HPDE6-E6E7 (cell line): ENCODE results near the gene ONECUT3.
"Not testable (repeated sequence)": the region's sequence is repeated elsewhere in the genome, so short reads cannot be mapped to it uniquely, and the experiment has no call there.

ENCODE experiments used
- DNase-seq: peaks from one replicate; pipeline ENCODE4 v3.0.0; 2011; ENCODE audit warnings: missing footprints; ENCODE audit errors: extremely low spot score

Gene ONECUT3

GRCh38 chr19:1755467-1756171, 2.3 kb downstream of the ONECUT3 start:
- DNase-seq = no peak

DNA sequence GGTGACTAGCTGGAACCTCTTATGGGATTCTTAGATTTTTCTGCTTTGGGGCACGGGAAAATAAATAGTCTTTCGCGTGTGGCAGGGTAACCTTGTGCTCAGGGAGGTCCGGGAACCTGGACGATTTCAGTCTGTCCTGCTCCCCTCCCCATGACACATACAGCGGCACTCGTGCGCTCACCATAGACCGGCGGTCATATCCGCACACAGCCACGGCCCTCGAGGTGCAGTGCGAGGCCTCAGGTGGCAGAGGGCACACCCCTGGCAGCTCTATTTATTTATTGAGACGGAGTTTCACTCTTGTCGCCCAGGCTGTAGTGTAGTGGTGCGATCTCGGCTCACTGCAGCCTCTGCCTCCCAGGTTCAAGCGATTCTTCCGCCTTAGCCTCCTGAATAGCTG, 3.0 kb downstream of the ONECUT3 start:
- DNase-seq = no peak

GRCh38 chr19:1756705-1757465, 3.6 kb downstream of the ONECUT3 start:
- DNase-seq = no peak

- no peak for DNase-seq
These were observed 4.3 kb downstream of the ONECUT3 start for GRCh38 chr19:1757468-1758230.

- no peak for DNase-seq
These were observed 4.9 kb downstream of the ONECUT3 start for GRCh38 chr19:1758231-1758577.

GRCh38 chr19:1758959-1759903, 5.9 kb downstream of the ONECUT3 start:
- DNase-seq = no peak

GRCh38 chr19:1760020-1760419, 6.7 kb downstream of the ONECUT3 start:
- no peak for DNase-seq

GRCh38 chr19:1760786-1761527, 7.7 kb downstream of the ONECUT3 start:
- not testable (repeated sequence) for DNase-seq

- DNase-seq = no peak
These were observed 8.4 kb downstream of the ONECUT3 start for GRCh38 chr19:1761528-1762242.

DNA sequence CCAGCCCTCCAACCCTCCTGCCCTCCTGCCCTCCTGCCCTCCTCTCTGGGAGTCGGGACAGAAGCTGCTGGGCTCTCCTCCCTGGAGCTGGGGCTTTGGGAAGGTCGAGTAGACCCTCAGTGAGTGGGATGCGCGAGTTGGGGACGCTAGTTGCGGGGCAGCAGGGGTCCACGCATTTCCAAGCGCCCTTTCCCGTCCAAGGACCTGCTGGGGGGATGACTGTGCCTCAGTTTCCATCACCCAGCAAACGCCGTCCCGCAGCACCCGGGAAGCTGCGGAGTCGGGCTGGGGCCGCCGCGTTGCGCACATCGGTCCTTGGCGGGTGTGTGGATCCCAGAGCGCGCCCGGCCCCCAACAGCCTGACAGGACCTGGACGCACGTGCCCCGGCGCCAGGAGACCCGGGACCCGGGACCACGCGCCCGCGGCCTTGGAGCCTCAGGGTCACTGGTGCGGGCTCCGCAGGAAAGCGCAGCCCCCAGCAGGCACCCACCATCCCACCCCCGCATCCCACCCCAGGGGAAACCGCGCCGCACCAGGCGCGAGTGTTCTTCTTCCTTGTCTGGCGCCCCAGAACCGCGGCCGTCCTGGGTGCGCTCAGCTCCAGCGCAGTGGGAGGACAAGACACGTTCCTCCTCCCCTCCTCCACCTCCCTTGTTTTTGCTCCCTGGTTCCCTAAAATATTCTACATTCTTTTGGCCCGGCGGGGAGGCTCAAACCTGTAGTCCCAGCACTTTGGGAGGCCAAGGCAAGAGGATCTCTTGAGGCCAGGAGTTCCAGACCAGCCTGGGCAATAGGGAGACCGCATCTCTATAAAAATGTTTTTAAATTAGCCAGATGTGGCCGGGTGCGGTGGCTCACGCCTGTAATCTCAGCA, 9.2 kb downstream of the ONECUT3 start:
- no peak for DNase-seq

DNA sequence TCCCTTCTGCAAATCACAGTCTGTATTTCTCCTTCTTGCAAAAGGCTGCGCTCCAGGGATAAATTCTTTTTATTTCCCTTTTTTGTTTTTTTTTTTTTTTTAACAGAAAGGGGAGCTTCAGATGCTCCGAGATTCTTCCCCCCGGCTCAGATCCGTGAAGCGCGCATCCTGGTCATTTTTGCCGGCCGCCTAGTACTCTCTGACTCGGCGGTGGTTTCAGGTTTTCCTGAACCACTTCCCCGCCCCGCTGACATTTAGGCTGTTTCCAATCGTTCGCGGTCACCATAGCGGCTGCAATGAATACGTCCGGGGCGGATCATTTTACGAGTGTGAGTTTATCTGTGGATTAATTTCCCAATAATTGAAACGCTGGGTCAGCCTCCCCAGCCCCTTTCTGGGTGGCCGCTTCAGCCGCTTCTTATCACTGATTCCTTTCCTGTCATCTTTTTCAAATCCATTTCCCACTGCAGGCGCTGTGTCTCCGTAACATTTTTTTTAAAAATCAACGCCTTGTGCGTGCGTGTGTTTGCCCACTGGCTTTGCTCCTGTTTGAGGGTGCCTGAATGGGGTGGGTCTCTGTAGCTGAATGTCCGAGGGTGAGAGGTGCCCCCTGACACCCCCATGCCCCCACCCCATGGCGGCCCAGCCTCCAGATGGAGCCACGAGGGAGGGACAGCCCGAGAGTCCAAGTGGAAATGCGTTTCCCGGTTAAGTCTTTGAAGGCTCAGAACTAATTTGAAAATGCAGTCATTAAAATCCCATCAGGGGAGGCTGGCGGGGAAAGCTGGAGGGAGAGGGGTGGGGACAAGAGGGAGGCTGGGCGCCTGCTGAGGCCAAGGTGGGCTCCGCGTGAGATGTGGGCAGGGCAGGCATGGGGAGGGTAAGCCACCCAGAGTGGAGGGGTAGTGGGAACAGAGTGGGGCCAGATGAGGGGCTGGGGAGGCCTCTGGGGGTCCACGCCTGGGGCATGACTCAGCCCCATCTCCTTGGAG, 10.6 kb downstream of the ONECUT3 start:
- DNase-seq = no peak

DNA sequence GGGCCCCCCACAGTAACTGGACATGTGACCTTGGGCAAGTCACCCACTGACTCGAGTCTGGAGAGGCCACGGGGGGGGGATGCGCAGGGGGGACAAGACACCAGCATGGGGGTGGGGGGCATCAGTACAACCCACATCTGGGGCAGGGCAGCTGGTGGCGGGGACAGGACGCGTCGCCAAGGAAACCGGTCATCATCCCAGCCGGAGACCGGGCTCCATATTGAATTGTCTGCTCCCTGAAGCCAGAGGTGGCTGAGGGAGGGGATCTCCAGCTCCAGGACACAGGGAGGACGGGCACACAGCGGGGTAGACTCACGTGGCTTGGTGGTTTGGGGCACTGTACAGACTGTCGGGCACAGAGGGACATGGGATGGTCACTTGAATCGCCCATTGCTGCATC, 11.4 kb downstream of the ONECUT3 start:
- no peak for DNase-seq

DNA sequence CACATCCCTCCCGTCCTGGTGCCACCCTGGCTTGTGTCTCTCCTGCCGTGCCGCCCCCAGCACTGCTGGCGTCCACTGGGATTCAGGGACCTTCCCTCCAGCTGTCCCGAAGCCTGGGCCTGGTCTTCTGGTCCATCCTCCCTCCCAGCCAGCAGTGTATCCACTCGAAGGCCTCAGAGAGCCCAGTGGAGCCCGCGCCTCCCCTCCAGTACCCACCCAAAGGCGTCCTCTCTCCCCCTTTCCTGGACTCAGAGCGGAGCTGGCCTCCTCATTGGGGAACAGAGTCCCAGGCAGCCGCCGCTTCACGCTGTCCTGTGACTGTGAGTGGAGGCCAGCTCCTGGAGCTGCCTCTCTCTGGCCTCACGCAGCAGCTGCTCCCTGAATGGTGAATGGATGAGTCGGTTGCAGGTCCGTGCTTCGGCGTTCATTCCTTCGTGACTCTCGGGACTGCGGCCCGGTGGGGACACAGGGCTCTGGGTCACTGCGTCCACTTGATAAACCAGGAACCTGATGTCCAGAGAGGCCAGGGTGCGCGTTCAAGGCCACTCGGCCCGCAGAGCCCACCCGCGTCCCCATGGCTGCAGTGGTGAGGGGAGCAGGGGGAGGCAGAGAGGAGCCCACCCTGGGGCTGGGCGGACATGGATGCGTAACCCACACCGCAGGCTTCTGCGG, 12.1 kb downstream of the ONECUT3 start:
- DNase-seq = no peak

DNA sequence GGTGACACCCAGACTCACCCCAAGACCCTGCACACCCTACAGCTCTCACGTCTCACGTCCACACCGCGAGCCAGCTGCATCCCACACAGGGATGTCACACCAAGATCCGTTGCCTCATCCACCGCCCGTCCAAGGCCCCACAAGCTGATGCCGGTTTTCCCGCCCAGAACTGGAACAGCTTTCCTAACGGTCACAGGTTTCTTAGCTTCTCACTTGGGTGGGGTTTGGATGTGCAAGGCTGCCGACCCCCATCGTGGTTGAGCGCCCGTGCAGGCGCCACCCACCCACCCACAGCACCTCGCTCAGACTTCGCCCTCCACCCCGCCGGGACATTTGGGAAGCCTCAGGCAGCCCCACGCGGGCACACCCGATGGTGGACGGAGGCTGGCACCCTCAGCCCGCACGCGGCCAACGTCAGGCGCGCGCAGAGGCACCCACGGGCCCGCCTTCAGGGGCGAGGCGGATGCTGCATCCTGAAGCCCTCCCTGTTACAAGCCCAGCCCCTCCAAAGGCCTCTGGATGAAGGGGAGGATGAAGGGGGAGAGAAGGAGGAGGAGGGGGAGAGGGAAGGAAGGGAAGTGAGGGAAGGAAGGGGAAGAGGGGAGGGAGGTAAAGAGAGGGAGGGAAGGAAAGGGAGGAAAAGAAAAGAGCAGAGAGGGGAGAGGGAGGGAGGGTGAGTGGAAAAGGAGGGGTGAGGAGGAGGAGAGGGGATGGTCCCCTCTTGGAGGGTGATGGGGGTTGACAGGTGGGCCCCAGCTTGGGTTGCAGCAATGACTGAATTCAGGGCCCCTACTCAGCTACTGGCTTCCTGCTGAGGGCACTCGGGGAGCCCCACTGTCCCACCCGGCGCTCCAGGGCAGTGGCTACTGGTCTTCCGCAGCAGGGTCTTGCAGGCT, 12.8 kb downstream of the ONECUT3 start:
- no peak for DNase-seq

DNA sequence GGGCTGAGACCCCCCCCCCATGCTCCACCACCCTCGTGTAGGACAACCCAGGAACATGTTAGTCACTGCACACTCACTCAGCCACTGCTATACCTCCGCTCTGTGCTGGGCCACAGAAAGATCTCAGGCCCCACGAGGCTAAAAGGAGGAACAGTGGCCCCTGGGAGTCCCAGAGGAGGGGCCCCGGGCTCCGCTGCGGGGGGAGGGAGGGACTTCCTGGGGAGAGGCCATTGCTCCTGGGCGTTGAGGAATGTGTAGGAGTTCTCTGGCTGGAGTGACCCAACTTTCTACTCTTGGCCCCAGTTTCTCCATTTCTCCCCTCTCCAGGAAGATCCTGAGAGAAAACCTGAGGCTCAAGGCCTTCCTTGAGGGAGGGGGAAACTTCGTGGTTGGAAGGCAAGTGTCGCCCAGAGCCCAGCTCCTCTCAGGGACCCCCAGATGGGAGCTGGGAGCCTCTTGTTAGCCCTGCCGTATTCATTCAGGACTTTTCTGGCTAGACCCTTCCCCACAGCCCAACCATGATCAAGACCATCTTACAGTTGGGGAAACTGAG, 13.6 kb downstream of the ONECUT3 start:
- DNase-seq = no peak

DNA sequence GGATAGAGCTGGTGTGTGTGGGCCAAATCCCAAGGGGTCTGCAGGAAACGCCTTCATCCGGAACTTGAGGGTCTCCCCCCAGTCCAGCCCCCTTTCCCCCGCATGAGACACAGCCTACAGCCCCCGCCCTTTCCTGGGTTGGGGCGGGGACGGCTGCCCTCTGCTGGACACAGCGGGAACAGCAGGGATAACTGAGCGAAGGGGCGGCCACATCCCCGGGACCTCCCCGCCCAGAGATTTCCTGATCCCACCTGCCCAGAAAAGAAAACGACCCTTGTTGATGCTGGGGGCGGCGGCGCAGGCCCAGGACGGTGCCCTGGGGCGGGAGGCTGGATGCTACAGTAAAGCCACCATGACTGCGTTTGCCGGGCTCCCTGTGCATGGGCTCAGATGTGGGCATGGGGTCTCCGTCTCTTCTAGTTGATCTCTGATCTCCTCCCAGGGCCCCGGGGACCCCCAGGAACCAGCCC, 14.2 kb downstream of the ONECUT3 start:
- DNase-seq = peak; percentile 46
